Cardiac muscle cell (in vitro differentiated cells and primary cell): Measurements from ENCODE around the gene NACAD. TPM values are rescaled to one million over a fixed set of nuclear protein-coding genes. Genes with fewer than 3 reads are reported as not detected.
A peak's percentile ranks its signal among the peaks of the same experiment; 100 is the strongest.

Source experiments
- DNase-seq, 2 donors: peaks; one replicate each; pipeline versions ENCODE4 v3.0.0 to v3.0.0-alpha.2; 2010 to 2017; ENCODE audit warnings: low read depth in 1 of 2, low spot score in 1 of 2
- H3K27ac ChIP-seq: fragments of 200-600 bp; sonication (generic); 2 replicates; pipeline ENCODE4 v1.5.1; 2016
- H3K27me3 ChIP-seq: fragments of 200-600 bp; sonication (generic); 2 replicates; pipeline ENCODE4 v1.6.0; 2016; ENCODE audit warnings: control low read depth
- H3K36me3 ChIP-seq: fragments of 200-600 bp; sonication (generic); 2 replicates; pipeline ENCODE4 v1.5.1; 2016; ENCODE audit warnings: control low read depth
- H3K4me1 ChIP-seq: fragments of 200-600 bp; sonication (generic); 2 replicates; pipeline ENCODE4 v1.8.1; 2017; ENCODE audit warnings: low read depth, mild to moderate bottlenecking, mixed run types
- H3K4me3 ChIP-seq: fragments of 200-600 bp; sonication (generic); 2 replicates; pipeline ENCODE4 v1.5.1; 2016; ENCODE audit warnings: mild to moderate bottlenecking
- H3K9me3 ChIP-seq: fragments of 200-600 bp; sonication (generic); 2 replicates; pipeline ENCODE4 v1.5.1; 2017; ENCODE audit warnings: low read depth, mild to moderate bottlenecking, control low read depth
- polyA plus RNA-seq: library from polyadenylated mRNA; unstranded; fragments of >200 nt; fragmentation: Nextera tagmentation; extraction: Ambion mirVana; gene quantifications from 2 replicates; pipeline ENCODE4 v1.2.1, GENCODE V29; 2016
- total RNA-seq: library from RNA; depleted of rRNA; stranded (reverse); fragments of >200 nt; gene quantifications from 2 replicates; pipeline ENCODE4 v1.2.3, GENCODE V29; 2016
- TF ChIP-seq, protein P1 (sequence below): IDR thresholded peaks from 2 replicates; pipeline ENCODE4 v1.5.1; 2012; ENCODE audit warnings: low read depth, mild to moderate bottlenecking, low read length

NACAD gene
- total and polyA plus RNA-seq, 2 experiments from 2014 or later, result 1.3 to 2.1 TPM

DNA sequence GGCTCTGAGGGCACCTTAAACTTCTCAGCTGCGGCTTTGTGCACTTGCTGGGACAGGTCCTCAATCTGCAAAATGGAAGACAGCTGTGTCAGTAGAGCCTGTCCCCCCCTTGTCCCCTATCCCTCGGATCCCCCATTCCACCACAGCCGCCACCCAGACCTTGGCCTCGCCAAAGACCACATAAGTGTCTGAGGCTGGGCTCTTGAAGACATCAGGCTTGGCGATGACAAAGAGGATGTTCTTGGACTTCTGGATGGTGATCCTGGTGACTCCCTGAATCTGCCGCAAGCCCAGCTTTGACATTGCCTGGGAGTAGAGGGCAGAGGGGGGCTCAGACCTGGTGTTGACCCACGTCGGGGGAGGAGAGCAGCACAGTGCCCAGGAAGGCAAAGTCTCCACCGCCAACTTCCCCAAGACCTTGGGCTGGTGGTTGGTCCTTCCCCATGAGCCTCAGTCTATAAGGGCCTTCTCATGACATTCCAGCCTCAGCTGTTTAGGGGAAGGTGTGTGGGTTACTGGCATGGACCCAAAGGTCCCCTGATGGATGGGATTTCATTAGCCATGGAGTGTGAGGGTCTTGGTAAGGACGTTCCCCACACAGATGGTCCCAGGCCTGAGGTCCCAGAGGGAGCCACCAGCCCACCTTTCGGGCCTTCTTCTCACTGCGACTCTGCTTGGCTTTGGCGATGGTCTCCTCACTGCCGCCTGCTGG lies 7.7 kb downstream of the NACAD start:
- Histone ChIP-seq H3K36me3 (peaks cover under 1% of the 10 kb centered on the region), H3K4me1 (no peaks in the 10 kb centered on the region), H3K27ac (no peak overlapping the region), H3K27me3 (no peaks in the 10 kb centered on the region), H3K9me3 (no peaks in the 10 kb centered on the region), H3K4me3 (no peak overlapping the region)
- DNase-seq, result no peak
- TF ChIP-seq, protein P1, sequence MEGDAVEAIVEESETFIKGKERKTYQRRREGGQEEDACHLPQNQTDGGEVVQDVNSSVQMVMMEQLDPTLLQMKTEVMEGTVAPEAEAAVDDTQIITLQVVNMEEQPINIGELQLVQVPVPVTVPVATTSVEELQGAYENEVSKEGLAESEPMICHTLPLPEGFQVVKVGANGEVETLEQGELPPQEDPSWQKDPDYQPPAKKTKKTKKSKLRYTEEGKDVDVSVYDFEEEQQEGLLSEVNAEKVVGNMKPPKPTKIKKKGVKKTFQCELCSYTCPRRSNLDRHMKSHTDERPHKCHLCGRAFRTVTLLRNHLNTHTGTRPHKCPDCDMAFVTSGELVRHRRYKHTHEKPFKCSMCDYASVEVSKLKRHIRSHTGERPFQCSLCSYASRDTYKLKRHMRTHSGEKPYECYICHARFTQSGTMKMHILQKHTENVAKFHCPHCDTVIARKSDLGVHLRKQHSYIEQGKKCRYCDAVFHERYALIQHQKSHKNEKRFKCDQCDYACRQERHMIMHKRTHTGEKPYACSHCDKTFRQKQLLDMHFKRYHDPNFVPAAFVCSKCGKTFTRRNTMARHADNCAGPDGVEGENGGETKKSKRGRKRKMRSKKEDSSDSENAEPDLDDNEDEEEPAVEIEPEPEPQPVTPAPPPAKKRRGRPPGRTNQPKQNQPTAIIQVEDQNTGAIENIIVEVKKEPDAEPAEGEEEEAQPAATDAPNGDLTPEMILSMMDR, result no peak

DNA sequence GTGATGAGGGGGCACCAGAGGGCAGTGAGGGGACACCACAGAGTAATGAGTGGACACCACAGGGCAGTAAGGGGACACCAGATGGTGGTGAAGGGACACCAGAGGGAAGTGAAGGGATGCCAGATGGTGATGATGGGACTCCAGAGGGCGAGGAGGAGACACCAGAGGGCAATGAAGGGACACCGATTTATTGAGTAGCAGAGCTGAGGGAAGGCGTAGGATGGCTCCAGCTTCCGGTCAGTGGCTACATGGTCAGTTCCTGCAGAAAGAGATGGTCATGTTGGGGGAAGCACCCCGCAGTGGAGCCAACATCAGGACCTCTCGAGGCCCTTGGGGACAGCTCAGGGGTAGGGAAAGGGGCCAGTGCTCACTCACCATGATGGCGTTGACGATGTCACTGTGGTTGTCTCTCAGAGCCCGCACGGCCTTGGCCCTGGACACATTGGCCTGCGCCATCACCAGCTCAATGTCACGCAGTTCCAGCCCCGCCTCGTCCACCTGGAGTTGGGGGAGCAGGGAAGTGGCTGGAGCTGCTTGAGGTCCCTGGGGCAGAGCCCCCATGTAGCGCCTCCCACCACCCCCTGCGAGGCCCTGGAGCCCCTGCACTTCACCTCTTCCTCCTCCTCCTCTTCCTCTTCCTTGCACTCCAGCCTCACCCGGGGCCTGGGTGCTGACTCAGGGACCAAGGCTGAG lies 8.4 kb downstream of the NACAD start:
- peak in 1 of 2 donors; percentile 15 for DNase-seq
- no peak overlapping the region for H3K27ac ChIP-seq
- H3K9me3 ChIP-seq, result no peaks in the 10 kb centered on the region
- TF ChIP-seq, protein P1, result no peak
- H3K4me1 ChIP-seq, result no peaks in the 10 kb centered on the region
- H3K27me3 ChIP-seq, result no peaks in the 10 kb centered on the region
- peaks cover 4% of the 10 kb centered on the region for H3K36me3 ChIP-seq
- H3K4me3 ChIP-seq, result no peak overlapping the region

DNA sequence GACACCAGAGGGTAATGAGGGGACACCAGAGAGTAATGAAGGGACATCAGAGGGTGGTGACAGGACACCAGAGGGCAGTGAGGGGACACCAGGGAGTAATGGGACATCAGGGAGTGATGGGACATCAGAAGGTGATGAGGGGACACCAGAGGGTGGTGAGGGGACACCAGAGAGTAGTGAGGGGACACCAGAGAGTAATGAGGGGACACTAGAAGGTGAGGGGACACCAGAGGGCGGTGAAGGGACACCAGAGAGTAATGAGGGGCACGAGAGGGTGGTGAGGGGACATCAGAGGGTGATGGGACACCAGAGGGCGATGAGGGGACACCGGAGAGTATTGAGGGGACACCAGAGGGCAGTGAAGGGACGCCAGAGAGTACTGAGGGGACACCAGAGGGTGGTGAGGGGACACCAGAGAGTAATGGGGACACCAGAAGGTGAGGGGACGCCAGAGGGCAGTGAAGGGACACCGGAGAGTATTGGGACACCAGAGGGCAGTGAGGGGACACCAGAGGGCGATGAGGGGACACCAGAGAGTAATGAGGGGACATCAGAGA lies 10.6 kb downstream of the NACAD start:
- H3K27me3 ChIP-seq, result no peaks in the 10 kb centered on the region
- peaks cover 14% of the 10 kb centered on the region for H3K36me3 ChIP-seq
- TF ChIP-seq, protein P1, result no peak
- no peaks in the 10 kb centered on the region for H3K9me3 ChIP-seq
- H3K4me3 ChIP-seq, result no peak overlapping the region
- no peak for DNase-seq
- H3K4me1 ChIP-seq, result no peaks in the 10 kb centered on the region
- H3K27ac ChIP-seq, result no peak overlapping the region

DNA sequence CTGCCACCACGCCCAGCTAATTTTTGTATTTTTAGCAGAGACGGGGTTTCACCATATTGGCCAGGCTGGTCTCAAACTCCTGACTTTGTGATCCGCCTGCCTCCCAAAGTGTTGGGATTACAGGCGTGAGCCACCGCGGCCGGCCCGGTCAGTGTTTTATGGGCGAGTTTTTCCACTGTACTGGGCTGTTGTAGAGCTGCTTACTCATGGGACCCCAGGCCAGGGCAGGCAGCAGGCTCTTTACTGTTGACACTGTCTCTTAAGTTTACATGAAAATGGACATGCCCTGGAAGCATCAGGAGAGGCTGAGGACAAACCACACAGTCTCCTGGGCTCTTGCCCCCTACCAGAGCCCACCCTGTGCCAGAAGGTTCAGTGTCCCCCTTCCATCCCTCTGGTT lies 11.2 kb downstream of the NACAD start:
- TF ChIP-seq, protein P1, result no peak
- H3K36me3 ChIP-seq, result peaks cover 14% of the 10 kb centered on the region
- H3K4me3 ChIP-seq, result no peak overlapping the region
- no peaks in the 10 kb centered on the region for H3K4me1 ChIP-seq
- H3K27ac ChIP-seq, result no peak overlapping the region
- no peaks in the 10 kb centered on the region for H3K9me3 ChIP-seq
- no peak for DNase-seq
- no peaks in the 10 kb centered on the region for H3K27me3 ChIP-seq

DNA sequence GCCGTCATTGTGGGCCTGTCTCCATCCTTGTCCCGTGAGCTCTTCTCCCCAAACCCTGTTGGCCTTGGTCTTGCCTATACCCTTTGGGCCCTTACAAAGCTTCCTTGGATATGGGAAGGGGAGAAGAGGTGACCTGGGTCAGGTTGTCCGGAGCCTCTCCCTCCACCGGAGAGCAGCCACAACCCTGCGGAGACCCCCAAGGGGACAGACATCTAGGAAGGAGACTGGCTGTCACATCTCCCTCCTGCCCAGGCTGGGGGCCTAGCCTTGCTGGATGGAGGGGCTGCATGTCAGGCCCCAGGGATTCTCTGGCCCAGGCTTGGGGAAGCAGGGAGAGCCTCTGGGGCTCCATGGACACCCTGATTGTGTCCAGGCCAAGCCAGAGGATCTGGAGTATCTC lies 11.8 kb downstream of the NACAD start:
- no peak for DNase-seq
- H3K4me1 ChIP-seq, result no peaks in the 10 kb centered on the region
- H3K36me3 ChIP-seq, result peaks cover 14% of the 10 kb centered on the region
- H3K4me3 ChIP-seq, result no peak overlapping the region
- H3K9me3 ChIP-seq, result no peaks in the 10 kb centered on the region
- TF ChIP-seq, protein P1, result no peak
- H3K27me3 ChIP-seq, result no peaks in the 10 kb centered on the region
- no peak overlapping the region for H3K27ac ChIP-seq
